ENCODE results near the gene PTPN20. TPM values are rescaled to one million over a fixed set of nuclear protein-coding genes. Genes with fewer than 3 reads are reported as not detected.

PTPN20 gene
- total RNA-seq, 2 experiments from 2014 or later = 1.3 to 2.0 TPM

GRCh38 chr10:47013507-47014154 lies 102.4 kb downstream of the PTPN20 start:
- POLR2A ChIA-PET = no interaction called here
- Mint-ChIP-seq H3K9me3 (ENCODE audit: low read depth) (no peaks in the 10 kb centered on the region), H3K36me3 (ENCODE audit: low read depth) (no peaks in the 10 kb centered on the region), H3K4me1 (no peaks in the 10 kb centered on the region), H3K4me3 (no peak overlapping the region), H3K27me3 (no peaks in the 10 kb centered on the region), H3K27ac (no peak overlapping the region)
- intact Hi-C loops (cut with DNase I, micrococcal nuclease) = no loop called here
- CTCF ChIA-PET = interaction anchor here (0.6 to 0.8 kb wide), 2 partner anchors 11 to 21 kb away, joined by 3 read pairs; no protein-coding TSS in a partner anchor
- ATAC-seq (no peak), DNase-seq (no peak)

GRCh38 chr10:47015404-47015803 lies 104.2 kb downstream of the PTPN20 start:
- POLR2A ChIA-PET = no interaction called here
- Mint-ChIP-seq H3K27ac (no peak overlapping the region), H3K9me3 (ENCODE audit: low read depth) (no peaks in the 10 kb centered on the region), H3K27me3 (no peaks in the 10 kb centered on the region), H3K4me3 (no peak overlapping the region), H3K4me1 (no peaks in the 10 kb centered on the region), H3K36me3 (ENCODE audit: low read depth) (no peaks in the 10 kb centered on the region)
- CTCF ChIA-PET = no interaction called here
- intact Hi-C loops (cut with DNase I, micrococcal nuclease) = no loop called here
- ATAC-seq (no peak), DNase-seq (no peak)

GRCh38 chr10:47016564-47016963 lies 105.3 kb downstream of the PTPN20 start:
- Mint-ChIP-seq H3K4me1 (no peaks in the 10 kb centered on the region), H3K27me3 (no peaks in the 10 kb centered on the region), H3K9me3 (ENCODE audit: low read depth) (no peaks in the 10 kb centered on the region), H3K36me3 (ENCODE audit: low read depth) (no peaks in the 10 kb centered on the region), H3K27ac (no peak overlapping the region), H3K4me3 (no peak overlapping the region)
- intact Hi-C loops (cut with DNase I, micrococcal nuclease) = no loop called here
- DNase-seq = no peak
- ChIA-PET CTCF (no interaction called here), POLR2A (no interaction called here)
- ATAC-seq = no peak

- Mint-ChIP-seq H3K9me3 (ENCODE audit: low read depth) (no peaks in the 10 kb centered on the region), H3K4me3 (no peak overlapping the region), H3K4me1 (no peaks in the 10 kb centered on the region), H3K36me3 (ENCODE audit: low read depth) (no peaks in the 10 kb centered on the region), H3K27ac (no peak overlapping the region), H3K27me3 (no peaks in the 10 kb centered on the region)
- ChIA-PET CTCF (interaction anchor here (0.7 to 1.3 kb wide), 2 partner anchors 294 to 323 kb away, joined by 3 read pairs; no protein-coding TSS in a partner anchor), POLR2A (no interaction called here)
- no peak for ATAC-seq
- DNase-seq = no peak
- intact Hi-C loops (cut with DNase I, micrococcal nuclease) = no loop called here
Observed at GRCh38 chr10:47018026-47018735, 107.0 kb downstream of the PTPN20 start.

- CTCF ChIA-PET = interaction anchor here (0.8 to 1.3 kb wide), 2 partner anchors 292 to 293 kb away, joined by 3 to 5 read pairs; no protein-coding TSS in a partner anchor
- intact Hi-C loops (cut with DNase I, micrococcal nuclease) = no loop called here
Observed at GRCh38 chr10:47019155-47020145, 108.2 kb downstream of the PTPN20 start.

GRCh38 chr10:47020471-47020870 lies 109.2 kb downstream of the PTPN20 start:
- intact Hi-C loops (cut with DNase I, micrococcal nuclease) = no loop called here
- H3K4me3 Mint-ChIP-seq = no peak overlapping the region
- DNase-seq = no peak
- H3K36me3 Mint-ChIP-seq (ENCODE audit: low read depth) = no peaks in the 10 kb centered on the region
- no peak overlapping the region for H3K27ac Mint-ChIP-seq
- H3K9me3 Mint-ChIP-seq (ENCODE audit: low read depth) = no peaks in the 10 kb centered on the region
- ATAC-seq = no peak
- H3K27me3 Mint-ChIP-seq = peaks cover 6% of the 10 kb centered on the region
- peaks cover 5% of the 10 kb centered on the region for H3K4me1 Mint-ChIP-seq
- CTCF ChIA-PET = no interaction called here
- POLR2A ChIA-PET = no interaction called here

More at GRCh38 chr10:47019155-47020145, 108.2 kb downstream of the PTPN20 start:
- Mint-ChIP-seq H3K9me3 (ENCODE audit: low read depth) (no peaks in the 10 kb centered on the region), H3K4me1 (no peaks in the 10 kb centered on the region), H3K4me3 (no peak overlapping the region), H3K27me3 (peaks cover 6% of the 10 kb centered on the region), H3K36me3 (ENCODE audit: low read depth) (no peaks in the 10 kb centered on the region), H3K27ac (no peak overlapping the region)
- DNase-seq (no peak), ATAC-seq (no peak)
- POLR2A ChIA-PET = no interaction called here

- ChIA-PET CTCF (interaction anchor here (0.9 to 1.3 kb wide), 3 partner anchors 10 to 318 kb away, joined by 3 read pairs; no protein-coding TSS in a partner anchor), POLR2A (no interaction called here)
- intact Hi-C loops (cut with DNase I, micrococcal nuclease) = no loop called here
- Mint-ChIP-seq H3K36me3 (ENCODE audit: low read depth) (no peaks in the 10 kb centered on the region), H3K4me3 (no peak overlapping the region), H3K9me3 (ENCODE audit: low read depth) (no peaks in the 10 kb centered on the region), H3K4me1 (peaks cover 5% of the 10 kb centered on the region), H3K27me3 (peaks cover 6% of the 10 kb centered on the region), H3K27ac (no peak overlapping the region)
- no peak for ATAC-seq
- DNase-seq = no peak
Observed at GRCh38 chr10:47021850-47022249, 110.6 kb downstream of the PTPN20 start.

GRCh38 chr10:47022311-47023131 lies 111.3 kb downstream of the PTPN20 start:
- no peaks in the 10 kb centered on the region for H3K9me3 Mint-ChIP-seq (ENCODE audit: low read depth)
- H3K4me3 Mint-ChIP-seq = no peak overlapping the region
- ChIA-PET CTCF (interaction anchor here (0.5 to 1.3 kb wide), 4 partner anchors 10 to 335 kb away, joined by 3 read pairs; no protein-coding TSS in a partner anchor), POLR2A (no interaction called here)
- no peak for ATAC-seq
- no peak for DNase-seq
- H3K27ac Mint-ChIP-seq = no peak overlapping the region
- peaks cover 5% of the 10 kb centered on the region for H3K4me1 Mint-ChIP-seq
- intact Hi-C loops (cut with DNase I, micrococcal nuclease) = no loop called here
- H3K27me3 Mint-ChIP-seq = peaks cover 6% of the 10 kb centered on the region
- H3K36me3 Mint-ChIP-seq (ENCODE audit: low read depth) = no peaks in the 10 kb centered on the region

GRCh38 chr10:47023237-47024045 lies 112.2 kb downstream of the PTPN20 start:
- ATAC-seq = no peak

GRCh38 chr10:47024046-47024322 lies 112.8 kb downstream of the PTPN20 start:
- H3K4me1 Mint-ChIP-seq = peaks cover 5% of the 10 kb centered on the region
- no peak overlapping the region for H3K4me3 Mint-ChIP-seq
- peaks cover 6% of the 10 kb centered on the region for H3K27me3 Mint-ChIP-seq
- CTCF ChIA-PET = interaction anchor here (0.6 to 3.6 kb wide), 11 partner anchors 12 to 317 kb away, joined by 3 to 45 read pairs (median 5); no protein-coding TSS in a partner anchor
- ATAC-seq (no peak), DNase-seq (no peak)
- POLR2A ChIA-PET = no interaction called here
- intact Hi-C loops (cut with DNase I, micrococcal nuclease) = loop anchor here (1.0 kb wide), 3 partner anchors 23 to 316 kb away; no protein-coding TSS in a partner anchor
- H3K36me3 Mint-ChIP-seq (ENCODE audit: low read depth) = no peaks in the 10 kb centered on the region
- no peak overlapping the region for H3K27ac Mint-ChIP-seq
- H3K9me3 Mint-ChIP-seq (ENCODE audit: low read depth) = no peaks in the 10 kb centered on the region

More at GRCh38 chr10:47023237-47024045, 112.2 kb downstream of the PTPN20 start:
- Mint-ChIP-seq H3K36me3 (ENCODE audit: low read depth) (no peaks in the 10 kb centered on the region), H3K9me3 (ENCODE audit: low read depth) (no peaks in the 10 kb centered on the region), H3K27me3 (peaks cover 6% of the 10 kb centered on the region), H3K4me1 (peaks cover 5% of the 10 kb centered on the region), H3K27ac (no peak overlapping the region), H3K4me3 (no peak overlapping the region)
- ChIA-PET CTCF (interaction anchor here (0.5 to 3.6 kb wide), 8 partner anchors 9 to 334 kb away, joined by 3 to 45 read pairs (median 4); no protein-coding TSS in a partner anchor), POLR2A (no interaction called here)
- no peak for DNase-seq
- intact Hi-C loops (cut with DNase I, micrococcal nuclease) = loop anchor here (1.0 kb wide), 3 partner anchors 24 to 317 kb away; no protein-coding TSS in a partner anchor
